NCI-H2107 treated with DMSO at 0.1 percent for 48 hours (cell line): Measurements from ENCODE around the gene MYO15B.

Experiments
- DNase-seq: peaks from one replicate; lab custom pipeline; 2025; ENCODE audit not compliant: unreplicated experiment; lab: John Stamatoyannopoulos, UW

Gene MYO15B

DNA sequence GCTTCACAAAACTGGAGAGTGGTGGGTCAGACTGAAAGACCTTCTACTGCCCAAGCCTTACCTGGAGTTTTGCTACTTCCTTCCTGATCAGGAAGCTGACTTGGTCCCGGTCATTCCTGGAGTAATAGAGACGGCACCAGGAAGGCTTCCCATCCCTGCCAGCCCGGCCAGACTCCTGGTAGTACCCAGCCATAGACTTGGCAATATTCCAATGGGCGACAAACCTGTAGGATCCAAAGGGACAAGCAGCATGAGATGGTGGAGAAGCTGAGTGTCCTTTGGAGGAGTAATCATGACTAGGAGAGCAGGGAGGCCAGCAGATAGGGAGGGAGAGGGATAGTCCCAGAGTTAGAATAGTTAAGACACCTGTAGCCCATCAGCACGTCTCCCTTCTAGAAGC lies 70.6 kb downstream of the MYO15B start:
- no peak for DNase-seq

DNA sequence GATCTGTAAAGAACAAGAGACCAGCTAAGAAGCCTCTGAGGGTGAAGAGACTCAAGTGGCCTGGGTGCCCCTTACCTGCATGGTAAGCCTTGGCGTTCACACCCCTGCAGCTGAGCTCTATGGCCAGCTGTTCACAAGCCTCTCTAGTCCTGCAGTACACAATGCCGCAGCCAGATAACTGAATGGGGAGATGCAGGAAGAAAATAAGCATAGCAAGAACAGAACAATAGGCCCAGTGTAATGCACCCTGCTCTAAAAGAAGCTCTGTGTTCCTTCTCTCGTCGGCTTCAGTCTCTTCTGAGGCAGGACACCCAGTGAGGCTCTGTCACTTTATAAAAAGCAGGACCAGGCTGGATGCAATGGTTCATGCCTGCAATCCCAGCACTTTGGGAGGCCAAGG lies 73.9 kb downstream of the MYO15B start:
- DNase-seq: no peak

DNA sequence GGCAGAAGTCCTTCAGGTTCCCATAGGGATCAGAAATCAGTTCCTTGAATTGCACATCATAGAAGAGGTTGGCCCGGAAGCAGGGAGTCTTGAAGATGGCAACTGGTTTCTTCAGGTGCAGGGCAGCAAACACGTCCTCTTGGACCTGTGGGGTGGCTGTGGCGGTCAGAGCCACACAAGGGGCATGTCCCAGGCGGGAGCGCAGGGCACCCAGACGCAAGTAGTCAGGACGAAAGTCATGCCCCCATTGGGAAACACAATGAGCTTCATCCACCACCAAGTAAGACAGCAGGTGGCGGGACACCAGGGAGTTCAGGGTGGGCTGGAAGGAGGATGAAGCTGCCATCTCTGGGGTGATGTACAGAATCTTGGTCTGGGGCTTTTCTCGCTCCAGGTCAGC lies 74.9 kb downstream of the MYO15B start:
- no peak for DNase-seq

DNA sequence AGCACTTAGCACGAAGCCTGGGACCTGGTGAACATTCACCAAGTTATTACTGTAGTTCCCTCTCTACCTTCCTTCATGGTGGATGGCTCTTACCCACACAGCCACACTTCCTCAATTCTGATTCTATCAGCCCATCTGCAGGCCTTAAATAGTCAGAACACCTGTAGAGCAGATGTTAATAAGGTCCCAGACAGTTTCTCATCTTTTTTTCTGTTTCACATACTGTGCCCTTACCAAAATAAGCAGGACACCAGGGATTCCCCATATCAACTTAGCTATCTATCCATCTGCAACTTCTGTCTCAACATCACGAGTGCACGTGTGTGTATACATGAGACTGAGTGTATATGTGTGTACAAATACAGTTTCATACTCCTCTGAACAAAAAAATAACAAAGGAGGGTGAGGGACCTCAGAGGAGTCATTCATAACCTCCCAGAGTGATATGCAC lies 76.5 kb downstream of the MYO15B start:
- DNase-seq: no peak

DNA sequence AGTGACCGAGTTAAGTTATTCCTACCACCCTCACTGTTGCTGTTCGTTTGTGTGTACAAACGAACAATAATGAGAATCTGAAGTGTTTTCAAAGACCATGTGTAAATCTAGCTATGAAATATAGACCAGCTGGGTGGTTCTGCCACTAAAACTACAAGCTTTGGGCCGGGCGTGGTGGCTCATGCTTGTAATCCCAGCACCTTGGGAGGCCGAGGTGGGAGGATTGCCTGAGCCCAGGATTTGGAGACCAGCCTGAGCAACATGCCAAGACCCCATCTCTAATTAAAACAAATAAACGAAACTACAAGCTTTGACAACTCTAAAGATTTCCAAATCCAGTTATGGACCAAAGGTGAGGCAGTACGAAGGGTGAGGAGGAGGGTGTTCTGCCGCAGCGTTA lies 78.4 kb downstream of the MYO15B start:
- no peak for DNase-seq

DNA sequence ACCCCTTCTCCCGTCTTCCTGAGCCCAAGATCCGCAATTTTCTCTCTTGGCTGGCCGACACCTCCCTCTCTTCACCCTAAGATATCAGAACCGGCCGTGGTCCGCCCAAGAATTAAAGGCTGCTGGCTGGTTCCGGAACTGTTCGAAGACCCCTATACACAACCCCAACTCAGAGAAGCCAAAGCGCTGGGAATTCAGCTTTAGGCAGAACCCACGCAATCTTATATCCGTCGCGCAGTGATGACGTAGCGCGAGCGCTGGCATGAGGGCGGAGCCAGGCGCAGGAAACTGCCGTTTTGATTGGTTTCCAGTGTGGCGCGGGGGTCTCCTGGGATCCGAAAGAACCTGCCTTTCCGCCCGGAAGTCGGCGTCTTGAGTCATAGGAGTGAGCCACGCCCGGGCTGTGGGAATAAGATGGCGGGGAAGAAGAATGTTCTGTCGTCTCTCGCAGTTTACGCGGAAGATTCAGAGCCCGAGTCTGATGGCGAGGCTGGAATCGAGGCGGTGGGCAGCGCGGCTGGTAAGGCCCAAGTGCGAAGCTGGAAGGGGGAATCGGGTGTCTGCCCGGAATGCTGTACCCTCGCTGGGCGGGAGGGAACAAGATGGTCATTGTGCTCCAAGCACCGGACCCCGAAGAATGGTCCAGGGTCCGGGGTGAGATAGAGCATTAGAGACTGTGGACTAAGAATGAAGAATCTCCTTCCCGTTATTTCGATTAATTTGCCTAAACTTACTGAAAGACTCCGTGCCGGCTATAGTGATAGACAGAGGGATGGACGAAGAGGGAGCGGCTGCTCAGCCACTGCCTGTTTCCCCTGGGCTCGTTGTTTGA lies 79.6 kb downstream of the MYO15B start, which contains the start of the genes RECQL5 and SAP30BP:
Gene RECQL5 (minus strand): TSS at position 196 of the 832 bp plus-strand sequence. CDS start 597 bp downstream, outside the sequence.
Gene SAP30BP (plus strand): TSS at position 380 of the 832 bp plus-strand sequence. CDS start 35 bp downstream, at position 415.
- DNase-seq: peak; percentile 93

DNA sequence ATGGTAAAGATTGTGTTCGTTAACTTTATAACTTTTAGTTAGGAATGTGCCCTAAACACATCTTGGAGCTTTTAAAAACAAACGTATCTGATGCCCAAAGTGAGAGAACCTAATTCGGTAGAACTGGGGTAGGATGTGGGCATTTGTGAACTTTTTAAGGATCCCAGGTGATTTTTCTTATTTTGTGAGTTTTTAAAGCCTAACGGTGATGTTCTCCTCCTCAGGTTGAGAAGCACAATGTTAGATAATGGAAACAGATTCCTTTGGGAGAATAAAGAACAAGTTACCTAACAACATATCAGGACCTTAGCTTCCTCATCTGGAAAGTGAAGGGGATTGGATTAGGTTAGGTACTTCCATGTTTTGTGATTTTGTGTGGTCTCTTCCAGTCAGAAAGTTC lies 80.2 kb downstream of the MYO15B start:
- DNase-seq: no peak

DNA sequence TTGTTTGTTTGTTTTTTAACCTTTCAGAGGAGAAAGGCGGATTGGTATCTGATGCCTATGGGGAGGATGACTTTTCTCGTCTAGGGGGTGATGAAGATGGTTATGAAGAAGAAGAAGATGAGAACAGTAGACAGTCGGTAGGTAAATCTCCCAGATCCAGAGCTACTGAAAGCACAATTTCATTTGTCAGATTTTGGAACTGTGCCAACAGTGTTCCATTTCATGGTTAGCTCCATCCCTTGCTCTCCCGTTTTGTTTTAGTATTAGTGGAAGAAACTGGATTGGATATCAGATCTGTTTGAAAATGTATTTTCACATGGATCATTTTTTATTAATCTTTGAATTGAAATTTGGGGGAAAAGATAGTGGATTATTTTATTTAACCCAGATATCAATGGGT lies 80.9 kb downstream of the MYO15B start:
- DNase-seq: no peak

DNA sequence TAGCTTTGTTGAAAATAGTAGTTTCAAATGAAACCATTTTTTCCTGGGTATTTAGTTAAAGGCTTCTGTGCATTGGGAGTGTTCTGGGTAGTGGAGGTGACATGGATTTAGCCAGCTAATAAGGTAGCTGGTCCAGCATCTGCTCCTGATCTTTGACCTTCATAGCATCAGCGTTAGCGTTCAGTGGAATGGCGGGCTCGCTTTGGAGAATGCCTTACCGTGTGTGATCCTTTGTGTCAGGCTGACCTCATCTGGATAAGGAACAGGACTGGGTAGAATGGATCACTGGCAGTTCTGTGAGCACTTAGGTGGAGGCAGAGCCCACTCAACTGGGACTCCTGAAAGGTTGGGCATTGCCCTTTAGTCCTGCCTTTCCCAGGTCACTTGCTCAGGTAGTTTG lies 83.3 kb downstream of the MYO15B start:
- DNase-seq: no peak

DNA sequence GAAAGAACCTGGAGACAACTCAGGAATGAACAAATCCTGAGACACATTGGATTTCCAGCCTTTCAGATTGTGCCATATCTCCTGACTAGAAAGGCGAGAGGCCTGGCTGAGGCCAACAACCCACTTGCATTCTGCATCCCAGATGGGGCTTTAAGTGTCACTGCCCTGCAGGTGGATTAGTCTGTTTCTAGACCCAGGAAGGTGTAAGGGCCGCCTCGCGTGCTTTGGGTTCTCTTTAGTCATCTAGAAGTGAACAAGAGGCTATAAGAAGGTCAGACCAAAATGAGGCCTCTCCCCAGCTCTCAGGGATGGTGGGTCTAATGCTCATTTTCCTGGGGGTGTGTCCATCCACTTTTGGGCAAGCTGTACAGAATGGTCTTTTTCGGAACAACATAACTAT lies 84.4 kb downstream of the MYO15B start:
- no peak for DNase-seq

DNA sequence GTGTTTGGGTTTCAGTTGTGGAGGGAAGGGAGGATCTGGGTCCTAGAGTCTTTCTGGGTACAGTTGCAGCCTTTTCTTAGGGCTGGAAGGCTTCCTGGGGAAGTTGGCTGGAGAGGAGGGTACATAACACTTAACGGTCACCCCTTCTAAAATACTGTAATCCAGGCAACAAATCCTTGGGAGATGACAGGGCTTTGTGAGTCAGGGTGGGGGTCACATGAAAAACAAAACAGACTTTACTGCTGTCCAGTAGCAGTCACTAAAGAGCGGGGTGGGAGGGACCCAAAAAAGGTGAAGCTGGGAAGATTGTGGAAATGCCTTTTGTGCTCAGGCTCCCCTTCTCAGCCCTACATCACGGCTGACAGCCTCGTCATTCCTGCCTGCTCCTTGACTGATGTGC lies 85.9 kb downstream of the MYO15B start:
- DNase-seq: no peak
